Neural progenitor cell (in vitro differentiated cells): ENCODE measurements around the gene PATE1. TPM values are rescaled to one million over a fixed set of nuclear protein-coding genes. Genes with fewer than 3 reads are reported as not detected.
A peak's percentile ranks its signal among the peaks of the same experiment; 100 is the strongest.

Source experiments
- DNase-seq: peaks from one replicate; pipeline ENCODE4 v3.0.0-alpha.2; 2016; ENCODE audit warnings: low spot score
- H2AFZ ChIP-seq: fragments of 200-600 bp; sonication (generic); replicated peaks from 2 replicates; pipeline ENCODE4 v1.6.1; 2016; ENCODE audit warnings: antibody characterized with exemption
- H3F3A ChIP-seq: fragments of 200-600 bp; sonication (generic); 2 replicates; pipeline ENCODE4 v1.6.1; 2016; ENCODE audit warnings: antibody characterized with exemption, low read depth
- H3K27ac ChIP-seq: fragments of 200-600 bp; sonication (generic); 2 replicates; pipeline ENCODE4 v1.5.1; 2016; ENCODE audit warnings: mild to moderate bottlenecking
- H3K27me3 ChIP-seq: fragments of 200-600 bp; sonication (generic); 2 replicates; pipeline ENCODE4 v1.6.1; 2016; ENCODE audit warnings: mild to moderate bottlenecking, moderate library complexity
- H3K36me3 ChIP-seq: fragments of 200-600 bp; sonication (generic); 2 replicates; pipeline ENCODE4 v1.5.1; 2016
- H3K4me1 ChIP-seq: fragments of 200-600 bp; sonication (generic); 2 replicates; pipeline ENCODE4 v1.6.1; 2016; ENCODE audit warnings: mixed run types
- H3K4me2 ChIP-seq: fragments of 200-600 bp; sonication (generic); 2 replicates; pipeline ENCODE4 v1.6.1; 2016
- H3K4me3 ChIP-seq: fragments of 200-600 bp; sonication (generic); 2 replicates; pipeline ENCODE4 v1.5.1; 2016
- H3K79me2 ChIP-seq: fragments of 200-600 bp; sonication (generic); 2 replicates; pipeline ENCODE4 v1.6.1; 2016; ENCODE audit warnings: low read depth
- H3K9ac ChIP-seq: fragments of 200-600 bp; sonication (generic); 2 replicates; pipeline ENCODE4 v1.6.1; 2016
- H3K9me3 ChIP-seq: fragments of 200-600 bp; sonication (generic); 2 replicates; pipeline ENCODE4 v1.5.1; 2016; ENCODE audit warnings: low read depth
- H4K20me1 ChIP-seq: fragments of 200-600 bp; sonication (generic); 2 replicates; pipeline ENCODE4 v1.6.1; 2016; ENCODE audit warnings: low read depth
- H3K27ac Mint-ChIP-seq: 3 replicates; pipeline ENCODE4 v1.8.0; 2021; ENCODE audit warnings: mixed read lengths
- H3K27me3 Mint-ChIP-seq: 2 replicates; pipeline ENCODE4 v1.8.0; 2022; ENCODE audit warnings: low read depth, mild to moderate bottlenecking, inconsistent platforms, moderate library complexity, mixed read lengths; ENCODE audit not compliant: insufficient read depth
- H3K36me3 Mint-ChIP-seq: 3 replicates; pipeline ENCODE4 v1.8.0; 2021; ENCODE audit warnings: mixed read lengths
- H3K4me1 Mint-ChIP-seq: 3 replicates; pipeline ENCODE4 v1.8.0; 2021; ENCODE audit warnings: mixed read lengths
- H3K4me3 Mint-ChIP-seq: 3 replicates; pipeline ENCODE4 v1.8.0; 2021; ENCODE audit warnings: mild to moderate bottlenecking, moderate library complexity, mixed read lengths
- H3K9me3 Mint-ChIP-seq: 3 replicates; pipeline ENCODE4 v1.8.0; 2020; ENCODE audit warnings: mixed read lengths
- CTCF ChIP-seq: fragments of 200-600 bp; sonication (generic); IDR thresholded peaks from 2 replicates; pipeline ENCODE4 v1.5.1; 2017; ENCODE audit warnings: antibody characterized with exemption, mild to moderate bottlenecking
- EZH2 ChIP-seq: fragments of 200-600 bp; sonication (generic); IDR thresholded peaks from 2 replicates; pipeline ENCODE4 v1.6.1; 2017; ENCODE audit warnings: antibody characterized with exemption, mild to moderate bottlenecking, moderate library complexity
- EZH2phosphoT487 ChIP-seq: fragments of 200-600 bp; sonication (generic); IDR thresholded peaks from 2 replicates; pipeline ENCODE4 v1.6.1; 2017; ENCODE audit warnings: antibody characterized with exemption
- total RNA-seq: library from RNA; depleted of rRNA; stranded (reverse); fragments of >200 nt; gene quantifications from 2 replicates; pipeline ENCODE4 v1.2.3, GENCODE V29; 2015; ENCODE audit warnings: low replicate concordance

PATE1 gene
- total RNA-seq, 1 donor from 2014 or later, result not detected

GRCh38 chr11:125720781-125721180 lies 25.3 kb upstream of the PATE1 start:
- H3K27me3 Mint-ChIP-seq, result peaks cover 8% of the 10 kb centered on the region
- Histone ChIP-seq H3K4me1 (no peaks in the 10 kb centered on the region), H3K9ac (no peak overlapping the region), H3K27me3 (no peaks in the 10 kb centered on the region), H2AFZ (no peak overlapping the region), H4K20me1 (no peaks in the 10 kb centered on the region), H3K9me3 (peaks cover 4% of the 10 kb centered on the region), H3K79me2 (no peaks in the 10 kb centered on the region), H3K4me3 (no peak overlapping the region), H3F3A (no peaks in the 10 kb centered on the region), H3K27ac (no peak overlapping the region), H3K36me3 (no peaks in the 10 kb centered on the region), H3K4me2 (no peak overlapping the region)
- no peak for DNase-seq
- TF ChIP-seq EZH2, result no peak
- no peak overlapping the region for H3K27ac Mint-ChIP-seq
- no peaks in the 10 kb centered on the region for H3K36me3 Mint-ChIP-seq
- peaks cover 6% of the 10 kb centered on the region for H3K9me3 Mint-ChIP-seq
- peaks cover 3% of the 10 kb centered on the region for H3K4me1 Mint-ChIP-seq
- H3K4me3 Mint-ChIP-seq, result no peak overlapping the region

GRCh38 chr11:125724125-125724524 lies 22.0 kb upstream of the PATE1 start:
- H4K20me1 ChIP-seq, result no peaks in the 10 kb centered on the region
- no peak overlapping the region for H3K4me3 ChIP-seq
- no peak overlapping the region for H3K27ac ChIP-seq
- no peaks in the 10 kb centered on the region for H3F3A ChIP-seq
- TF ChIP-seq EZH2 (no peak), CTCF (peak; percentile 47), EZH2phosphoT487 (no peak)
- H3K4me3 Mint-ChIP-seq, result no peak overlapping the region
- H3K4me2 ChIP-seq, result no peak overlapping the region
- H3K27me3 Mint-ChIP-seq, result peaks cover 8% of the 10 kb centered on the region
- no peaks in the 10 kb centered on the region for H3K4me1 Mint-ChIP-seq
- peak; percentile 34 for DNase-seq
- H3K36me3 ChIP-seq, result no peaks in the 10 kb centered on the region
- no peaks in the 10 kb centered on the region for H3K79me2 ChIP-seq
- no peaks in the 10 kb centered on the region for H3K36me3 Mint-ChIP-seq
- no peak overlapping the region for H3K9ac ChIP-seq
- H3K9me3 ChIP-seq, result no peaks in the 10 kb centered on the region
- no peaks in the 10 kb centered on the region for H3K4me1 ChIP-seq
- H2AFZ ChIP-seq, result no peak overlapping the region
- no peaks in the 10 kb centered on the region for H3K27me3 ChIP-seq
- no peak overlapping the region for H3K27ac Mint-ChIP-seq
- H3K9me3 Mint-ChIP-seq, result no peaks in the 10 kb centered on the region

- Histone ChIP-seq H3K79me2 (no peaks in the 10 kb centered on the region), H3F3A (peaks cover 3% of the 10 kb centered on the region), H4K20me1 (no peaks in the 10 kb centered on the region), H3K4me3 (no peak overlapping the region), H3K9me3 (no peaks in the 10 kb centered on the region), H2AFZ (no peak overlapping the region), H3K27ac (no peak overlapping the region), H3K36me3 (no peaks in the 10 kb centered on the region), H3K9ac (no peak overlapping the region), H3K4me1 (peaks cover 7% of the 10 kb centered on the region), H3K27me3 (no peaks in the 10 kb centered on the region), H3K4me2 (no peak overlapping the region)
- H3K27ac Mint-ChIP-seq, result no peak overlapping the region
- no peaks in the 10 kb centered on the region for H3K9me3 Mint-ChIP-seq
- H3K4me1 Mint-ChIP-seq, result no peaks in the 10 kb centered on the region
- DNase-seq, result no peak
- no peak overlapping the region for H3K4me3 Mint-ChIP-seq
- H3K36me3 Mint-ChIP-seq, result no peaks in the 10 kb centered on the region
- peaks cover 3% of the 10 kb centered on the region for H3K27me3 Mint-ChIP-seq
- TF ChIP-seq CTCF, result no peak
- TF ChIP-seq EZH2phosphoT487, result no peak
- TF ChIP-seq EZH2, result no peak
Observed at GRCh38 chr11:125728969-125729368, 17.1 kb upstream of the PATE1 start.

- Histone ChIP-seq H3F3A (no peaks in the 10 kb centered on the region), H3K9me3 (no peaks in the 10 kb centered on the region), H3K79me2 (no peaks in the 10 kb centered on the region), H4K20me1 (no peaks in the 10 kb centered on the region), H3K27me3 (no peaks in the 10 kb centered on the region), H3K4me1 (peaks cover 16% of the 10 kb centered on the region), H3K4me2 (no peak overlapping the region), H2AFZ (no peak overlapping the region), H3K36me3 (no peaks in the 10 kb centered on the region), H3K4me3 (no peak overlapping the region), H3K9ac (no peak overlapping the region), H3K27ac (no peak overlapping the region)
- Mint-ChIP-seq H3K4me3 (no peak overlapping the region), H3K4me1 (peaks cover 7% of the 10 kb centered on the region), H3K27me3 (no peaks in the 10 kb centered on the region), H3K36me3 (no peaks in the 10 kb centered on the region), H3K27ac (no peak overlapping the region), H3K9me3 (peaks cover 11% of the 10 kb centered on the region)
- no peak for DNase-seq
- TF ChIP-seq CTCF (no peak), EZH2 (no peak), EZH2phosphoT487 (no peak)
Observed at GRCh38 chr11:125740617-125741016, 5.5 kb upstream of the PATE1 start.
